Small intestine (tissue), 7 donors: Measurements from ENCODE around the gene TXNDC5. TPM values are rescaled to one million over a fixed set of nuclear protein-coding genes. Genes with fewer than 3 reads are reported as not detected.

Experiments used
- DNase-seq, 2 donors: peaks; one replicate each; pipeline versions ENCODE4 v3.0.0 to v3.0.0-alpha.2; 2013
- FAIRE-seq: peaks from 2 replicates; lab custom pipeline; 2012; peaks lifted over from hg19 to GRCh38; lab: Jason Lieb, UNC
- H3K27ac ChIP-seq, 3 donors: one replicate each; pipeline ENCODE4 v1.5.1; 2013; ENCODE audit warnings: low read length in 2 of 3, mild to moderate bottlenecking in 2 of 3, control low read depth in 1 of 3, inconsistent platforms in 1 of 3, low read depth in 1 of 3, moderate library complexity in 1 of 3
- H3K27me3 ChIP-seq, 3 donors: one replicate each; pipeline ENCODE4 v1.6.1; 2013; ENCODE audit warnings: low read length in 3 of 3, inconsistent platforms in 1 of 3; ENCODE audit not compliant: control insufficient read depth in 3 of 3, insufficient read depth in 3 of 3
- H3K36me3 ChIP-seq, 3 donors: one replicate each; pipeline ENCODE4 v1.6.1; 2013; ENCODE audit warnings: low read length in 3 of 3, inconsistent platforms in 1 of 3, low read depth in 1 of 3, mild to moderate bottlenecking in 1 of 3, moderate library complexity in 1 of 3; ENCODE audit not compliant: control insufficient read depth in 3 of 3, insufficient read depth in 2 of 3
- H3K4me1 ChIP-seq, 3 donors: one replicate each; pipeline ENCODE4 v1.6.1; 2013; ENCODE audit warnings: low read length in 2 of 3, inconsistent platforms in 1 of 3, low read depth in 1 of 3, mild to moderate bottlenecking in 1 of 3, moderate library complexity in 1 of 3; ENCODE audit not compliant: control insufficient read depth in 3 of 3, insufficient read depth in 2 of 3
- H3K4me3 ChIP-seq, 3 donors: one replicate each; pipeline ENCODE4 v1.5.1; 2013; ENCODE audit warnings: low read length in 3 of 3, control low read depth in 1 of 3, inconsistent platforms in 1 of 3, low read depth in 1 of 3, mild to moderate bottlenecking in 1 of 3, moderate library complexity in 1 of 3
- H3K9me3 ChIP-seq, 2 donors: one replicate each; pipeline ENCODE4 v1.6.1; 2013; ENCODE audit warnings: low read depth in 1 of 2, low read length in 1 of 2; ENCODE audit not compliant: control insufficient read depth in 2 of 2, insufficient read depth in 1 of 2
- WGBS, 3 donors: extraction: QIAGEN DNeasy Blood & Tissue Kit; methylation state at CpG; one replicate each; pipeline ENCODE4 v1.1.7; 2013; 5-methylcytosine and 5-hydroxymethylcytosine counted together
- polyA plus RNA-seq, 4 donors: library from polyadenylated mRNA; stranded (reverse) in 3 of 4; unstranded in 1 of 4; fragments of 200-250 nt in 3 of 4; fragments of 120-200 nt in 1 of 4; gene quantifications; one replicate each; pipeline versions ENCODE4 v1.2.1 to v1.2.3, GENCODE V29; 2013
- donor health status: healthy with polysubstance abuse.
- donor health status: control.
- donor health status: control.
- donor health status: Bipolar disorder and iron deficiency.
- donor health status: healthy.

TXNDC5 gene
- polyA plus RNA-seq, 4 donors, result 19.5 to 99.8 (median 85.3) TPM

DNA sequence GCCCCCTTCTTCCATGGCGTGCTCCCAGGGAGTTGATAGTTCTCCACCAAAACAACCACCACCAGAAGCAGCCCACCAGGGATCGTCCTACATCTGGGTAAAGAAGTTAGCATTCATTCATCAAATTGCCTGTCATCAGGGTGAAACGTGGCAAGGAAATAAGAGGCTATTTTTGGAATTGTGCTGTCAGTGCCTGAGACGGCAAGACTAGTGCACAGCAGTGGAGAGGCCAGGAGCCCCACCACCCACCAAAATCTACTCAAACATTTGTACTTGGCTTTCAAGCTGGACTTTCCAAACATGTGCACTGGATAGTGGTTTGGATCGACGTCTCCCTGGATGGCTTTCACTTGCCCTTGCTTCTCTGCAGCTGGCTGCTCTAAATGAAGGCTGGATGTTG, 44.8 kb downstream of the TXNDC5 start:
- FAIRE-seq, result no peak

DNA sequence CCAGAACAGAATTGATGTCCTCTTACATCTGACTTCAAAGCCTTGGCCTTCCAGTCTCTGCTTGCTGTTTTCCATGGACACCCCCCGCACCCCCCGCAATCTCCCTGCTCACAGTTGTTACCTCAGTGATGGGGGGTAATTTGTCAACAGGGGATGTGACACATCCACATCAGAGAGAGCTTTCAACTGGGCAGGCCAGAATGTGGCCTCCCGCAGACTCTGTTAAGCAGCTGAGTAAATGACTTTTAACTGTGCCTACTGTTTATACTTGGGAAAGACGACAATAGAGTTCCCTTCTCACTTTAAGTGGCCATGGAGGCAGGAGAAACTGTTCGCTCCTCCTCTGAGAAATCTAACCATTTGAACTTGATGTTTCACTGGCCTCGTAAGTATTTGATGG, 51.0 kb downstream of the TXNDC5 start:
- H3K4me1 ChIP-seq, result no peaks in the 10 kb centered on the region
- WGBS, 3 donors, result 49 to 64% (median 63%) methylated on average over 6 of the region's 6 CpGs
- no peak overlapping the region for H3K4me3 ChIP-seq
- FAIRE-seq, result no peak
- H3K27me3 ChIP-seq, result peaks cover 0 to 4% (median 0%) of the 10 kb centered on the region in 3 donors
- no peaks in the 10 kb centered on the region for H3K36me3 ChIP-seq
- no peaks in the 10 kb centered on the region for H3K9me3 ChIP-seq
- no peak for DNase-seq
- H3K27ac ChIP-seq, result no peak overlapping the region

More for the DNA sequence above, 44.8 kb downstream of the TXNDC5 start:
- H3K4me3 ChIP-seq, result no peak overlapping the region
- H3K27ac ChIP-seq, result no peak overlapping the region
- no peak for DNase-seq
- 55 to 72% (median 64%) methylated on average over 6 of the region's 6 CpGs for WGBS, 3 donors
- H3K9me3 ChIP-seq, result no peaks in the 10 kb centered on the region
- H3K36me3 ChIP-seq, result no peaks in the 10 kb centered on the region
- no peaks in the 10 kb centered on the region for H3K27me3 ChIP-seq
- no peaks in the 10 kb centered on the region for H3K4me1 ChIP-seq

DNA sequence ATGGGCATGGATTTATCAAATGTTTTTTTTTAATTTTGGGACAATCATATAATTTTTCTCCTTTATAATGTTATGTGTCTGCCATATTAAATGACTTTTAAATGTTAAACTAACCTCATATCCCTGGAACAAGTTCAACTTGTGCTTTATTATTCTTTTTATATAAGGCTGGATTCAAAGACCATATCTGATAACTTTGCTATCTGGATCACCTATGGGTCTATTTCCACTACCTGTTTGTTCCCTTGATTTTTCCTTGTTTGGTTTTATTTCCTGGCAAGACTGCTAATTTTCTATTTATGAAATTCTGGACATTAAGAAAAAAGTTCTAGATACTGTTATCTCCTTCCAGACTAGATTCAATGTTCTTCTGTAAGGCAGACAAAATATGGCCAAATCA, 58.8 kb downstream of the TXNDC5 start:
- FAIRE-seq (no peak), DNase-seq (no peak)
- Histone ChIP-seq H3K36me3 (no peaks in the 10 kb centered on the region), H3K4me1 (peaks cover 0 to 4% (median 0%) of the 10 kb centered on the region in 3 donors), H3K27ac (no peak overlapping the region), H3K9me3 (peaks cover 0 to 12% of the 10 kb centered on the region in 2 donors), H3K27me3 (no peaks in the 10 kb centered on the region), H3K4me3 (no peak overlapping the region)

DNA sequence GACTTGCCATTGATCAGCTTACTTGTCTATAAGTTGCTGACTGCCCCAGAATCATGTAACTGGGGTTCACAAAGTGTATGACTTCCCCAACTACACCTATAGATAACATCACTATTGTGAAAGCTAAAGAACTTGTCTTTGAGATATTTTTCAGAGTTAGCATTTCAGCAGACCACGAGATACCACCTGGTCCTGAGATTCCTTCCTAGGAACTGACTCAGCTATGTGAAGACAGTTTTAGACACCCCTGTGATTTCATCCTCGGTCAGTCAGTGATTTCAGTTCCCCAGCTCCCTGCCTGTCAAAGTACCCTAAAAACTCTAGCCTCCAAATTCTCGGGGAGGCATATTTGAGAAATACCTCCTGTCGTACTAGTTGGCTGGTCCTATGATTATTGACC, 62.4 kb downstream of the TXNDC5 start:
- H3K4me3 ChIP-seq, result no peak overlapping the region
- no peak for FAIRE-seq
- peaks cover 0 to 12% of the 10 kb centered on the region in 2 donors for H3K9me3 ChIP-seq
- H3K27ac ChIP-seq, result no peak overlapping the region
- WGBS, 3 donors, result 67 to 88% (median 75%) methylated on average over 4 of the region's 4 CpGs
- H3K4me1 ChIP-seq, result peaks cover 0 to 4% (median 0%) of the 10 kb centered on the region in 3 donors
- DNase-seq, result no peak
- no peaks in the 10 kb centered on the region for H3K36me3 ChIP-seq
- H3K27me3 ChIP-seq, result no peaks in the 10 kb centered on the region

DNA sequence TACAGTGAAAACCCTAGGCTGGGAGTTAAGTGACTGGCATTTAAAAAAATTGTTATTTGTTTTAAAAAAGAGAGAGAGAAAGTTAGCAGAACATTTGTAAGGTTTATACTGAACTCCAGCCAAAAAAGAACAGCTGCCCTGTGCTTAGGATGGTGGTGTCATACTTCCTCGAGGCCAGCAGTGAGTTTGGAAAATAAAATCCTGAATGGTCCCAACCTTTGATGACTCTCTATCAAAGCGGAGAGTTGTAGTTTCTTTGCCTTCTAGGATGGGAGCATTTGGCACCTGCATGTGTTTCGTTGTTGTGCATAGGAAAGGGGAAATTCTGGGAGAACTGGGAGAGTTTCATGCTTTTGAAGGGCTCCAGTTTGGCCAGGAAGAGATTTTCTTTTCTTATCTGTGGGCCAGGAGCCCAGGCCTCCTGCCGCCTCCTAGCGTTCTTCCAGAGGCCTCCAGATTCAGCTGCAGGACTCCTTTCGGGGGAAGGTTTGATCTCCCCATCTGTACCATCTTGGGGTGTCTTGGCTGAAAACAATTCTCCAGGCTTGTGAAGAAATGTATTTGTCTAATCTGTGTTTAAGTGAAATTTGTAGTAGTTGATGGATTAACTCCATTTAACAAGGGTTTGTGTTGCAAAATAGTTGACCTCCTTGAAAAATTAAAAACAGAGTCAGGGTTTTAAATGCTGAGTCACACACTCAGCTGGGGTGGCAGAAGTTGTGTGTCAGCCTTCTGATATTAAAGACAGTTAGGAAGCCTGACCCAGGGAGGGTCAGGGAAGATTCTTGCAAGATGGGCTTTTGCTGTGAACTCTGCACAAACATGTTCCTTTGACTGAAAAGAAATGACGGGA, 63.4 kb downstream of the TXNDC5 start:
- peaks cover 0 to 6% of the 10 kb centered on the region in 2 donors for H3K9me3 ChIP-seq
- no peak overlapping the region for H3K27ac ChIP-seq
- H3K36me3 ChIP-seq, result no peaks in the 10 kb centered on the region
- 64 to 74% (median 71%) methylated on average over 7 of the region's 7 CpGs for WGBS, 3 donors
- DNase-seq (no peak), FAIRE-seq (no peak)
- no peak overlapping the region for H3K4me3 ChIP-seq
- peaks cover 0 to 4% (median 0%) of the 10 kb centered on the region in 3 donors for H3K4me1 ChIP-seq
- H3K27me3 ChIP-seq, result no peaks in the 10 kb centered on the region

DNA sequence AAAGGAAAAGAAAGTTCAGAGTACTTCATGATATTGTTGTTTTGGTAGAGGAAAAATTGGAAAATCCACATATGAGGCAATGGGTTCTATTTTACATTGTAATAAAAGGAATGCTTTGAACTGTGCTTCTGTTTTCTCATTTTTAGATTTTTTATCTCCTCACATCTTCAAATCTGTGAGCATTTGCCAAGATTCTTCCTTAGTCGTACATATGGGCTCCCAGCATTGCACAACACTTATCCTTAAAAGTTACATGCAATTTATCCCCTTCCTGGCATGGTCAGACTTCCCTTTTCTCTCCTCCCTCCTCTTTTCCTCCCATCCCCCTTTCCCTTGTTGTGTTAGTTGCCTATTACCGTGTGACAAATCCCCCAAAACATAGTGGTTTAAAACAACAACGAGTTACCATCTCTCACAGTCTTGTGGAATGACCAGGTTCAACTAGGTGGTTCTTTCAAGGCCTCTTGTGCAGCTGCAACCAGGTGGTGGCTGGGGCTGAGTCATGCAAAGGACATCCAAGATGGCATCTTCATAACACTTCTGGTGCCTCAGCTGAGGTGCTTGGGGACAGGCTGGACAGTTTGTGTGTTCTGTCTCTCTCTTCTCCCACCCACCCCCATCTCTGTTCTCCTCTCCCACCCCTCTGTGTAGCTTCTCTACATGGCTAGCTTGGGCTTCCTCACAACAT, 68.7 kb downstream of the TXNDC5 start:
- Histone ChIP-seq H3K36me3 (no peaks in the 10 kb centered on the region), H3K9me3 (peaks cover 0 to 4% of the 10 kb centered on the region in 2 donors), H3K27me3 (no peaks in the 10 kb centered on the region), H3K4me3 (no peak overlapping the region), H3K27ac (no peak overlapping the region), H3K4me1 (peaks cover 0 to under 1% (median 0%) of the 10 kb centered on the region in 3 donors)
- FAIRE-seq, result no peak
- DNase-seq, result no peak
- WGBS, 3 donors, result 56 to 74% (median 60%) methylated on average over 3 of the region's 3 CpGs

DNA sequence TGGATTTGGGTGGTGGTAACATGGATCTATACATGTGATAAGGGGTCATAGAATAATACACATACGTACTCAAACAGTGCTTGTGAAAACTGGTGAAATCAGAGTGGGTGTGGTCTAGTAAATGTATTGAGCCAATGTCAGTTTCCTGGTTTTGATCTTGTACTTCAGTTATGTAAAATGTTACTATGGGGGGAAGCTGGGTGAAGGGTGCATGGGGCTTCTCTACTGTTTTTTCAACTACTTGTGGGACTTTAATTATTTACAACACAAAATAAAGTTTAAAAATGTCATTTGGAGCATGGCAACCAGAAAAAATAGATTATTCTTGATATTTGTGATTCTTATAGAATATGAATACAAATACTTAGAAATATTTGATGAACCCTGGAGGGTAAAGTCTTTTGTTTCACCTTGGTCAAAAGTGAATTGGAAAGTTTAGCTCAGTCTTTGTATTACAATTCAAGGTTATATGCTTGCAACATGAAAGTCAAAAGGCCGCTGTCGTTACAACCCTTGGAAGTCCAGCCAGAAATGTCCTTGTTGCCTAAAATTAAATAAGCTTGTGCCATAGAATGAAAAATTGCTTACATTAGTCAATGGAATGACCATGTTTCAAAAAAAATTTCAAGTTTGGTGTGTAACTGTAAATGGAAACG, 74.1 kb downstream of the TXNDC5 start:
- Histone ChIP-seq H3K4me3 (no peak overlapping the region), H3K27ac (no peak overlapping the region), H3K36me3 (no peaks in the 10 kb centered on the region), H3K4me1 (no peaks in the 10 kb centered on the region), H3K9me3 (no peaks in the 10 kb centered on the region), H3K27me3 (no peaks in the 10 kb centered on the region)
- FAIRE-seq, result no peak
- 84 to 91% (median 87%) methylated on average over 4 of the region's 4 CpGs for WGBS, 3 donors
- no peak for DNase-seq

DNA sequence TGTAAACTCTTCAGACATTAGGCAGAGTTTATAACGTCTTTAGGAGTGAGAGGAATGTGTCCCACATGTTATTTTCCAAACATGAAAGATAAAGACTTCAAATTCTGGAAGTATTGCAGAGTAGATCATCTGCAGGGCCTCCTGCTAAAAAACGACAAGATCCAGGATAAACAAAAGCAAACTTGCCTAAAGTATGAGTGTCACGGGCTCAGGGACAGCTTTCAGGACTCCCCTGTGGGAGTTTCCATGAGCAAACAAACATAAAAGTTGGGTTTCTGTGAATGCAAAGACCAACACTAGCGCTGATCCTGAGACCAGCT, 76.9 kb downstream of the TXNDC5 start:
- Histone ChIP-seq H3K4me1 (no peaks in the 10 kb centered on the region), H3K36me3 (no peaks in the 10 kb centered on the region), H3K27ac (no peak overlapping the region), H3K4me3 (no peak overlapping the region), H3K9me3 (no peaks in the 10 kb centered on the region), H3K27me3 (peaks cover 0 to 2% (median 0%) of the 10 kb centered on the region in 3 donors)
- DNase-seq, result no peak
- 33 to 49% (median 40%) methylated on average over 4 of the region's 4 CpGs for WGBS, 3 donors
- FAIRE-seq, result no peak
